Measurements from ENCODE around the gene AMDHD1. TPM values are rescaled to one million over a fixed set of nuclear protein-coding genes. Genes with fewer than 3 reads are reported as not detected.

Gene AMDHD1, protein sequence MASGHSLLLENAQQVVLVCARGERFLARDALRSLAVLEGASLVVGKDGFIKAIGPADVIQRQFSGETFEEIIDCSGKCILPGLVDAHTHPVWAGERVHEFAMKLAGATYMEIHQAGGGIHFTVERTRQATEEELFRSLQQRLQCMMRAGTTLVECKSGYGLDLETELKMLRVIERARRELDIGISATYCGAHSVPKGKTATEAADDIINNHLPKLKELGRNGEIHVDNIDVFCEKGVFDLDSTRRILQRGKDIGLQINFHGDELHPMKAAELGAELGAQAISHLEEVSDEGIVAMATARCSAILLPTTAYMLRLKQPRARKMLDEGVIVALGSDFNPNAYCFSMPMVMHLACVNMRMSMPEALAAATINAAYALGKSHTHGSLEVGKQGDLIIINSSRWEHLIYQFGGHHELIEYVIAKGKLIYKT
- total RNA-seq (2014; rRNA removed; shearing (Covaris generic)), result 15.6 and 21.6 TPM in 2 replicates
- 7.3 and 15.2 TPM in 2 replicates for polyA plus RNA-seq (2014; cell fraction: nucleus; rRNA removed)

DNA sequence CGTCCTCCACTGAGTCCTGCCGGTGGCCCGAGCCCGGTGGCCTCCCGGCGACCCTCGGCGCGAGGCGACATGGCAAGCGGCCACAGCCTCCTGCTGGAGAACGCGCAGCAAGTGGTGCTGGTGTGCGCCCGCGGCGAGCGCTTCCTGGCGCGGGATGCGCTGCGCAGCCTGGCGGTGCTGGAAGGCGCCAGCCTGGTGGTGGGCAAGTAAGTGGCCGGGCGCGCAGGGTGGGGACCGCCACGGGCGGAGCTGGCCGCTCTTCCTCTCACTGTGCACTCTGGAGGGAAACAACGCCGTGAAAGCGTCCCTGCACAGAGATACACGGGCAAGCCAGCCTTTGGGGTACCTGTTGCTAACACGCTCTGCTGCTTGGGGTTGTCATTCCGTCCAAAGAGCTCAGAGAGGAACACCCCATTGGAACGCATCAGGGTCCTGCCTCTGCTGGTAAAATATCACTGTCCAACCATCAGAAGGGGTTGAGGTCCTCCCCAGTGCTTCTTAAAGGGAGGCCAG is at the start of gene AMDHD1:
Gene AMDHD1, plus strand, starts transcription at position 2 of the 513 bp plus-strand sequence. Its CDS starts 68 bp downstream, at position 70.
- peak; percentile 54 for DNase-seq (ENCODE audit: extremely low read depth, low read depth)

DNA sequence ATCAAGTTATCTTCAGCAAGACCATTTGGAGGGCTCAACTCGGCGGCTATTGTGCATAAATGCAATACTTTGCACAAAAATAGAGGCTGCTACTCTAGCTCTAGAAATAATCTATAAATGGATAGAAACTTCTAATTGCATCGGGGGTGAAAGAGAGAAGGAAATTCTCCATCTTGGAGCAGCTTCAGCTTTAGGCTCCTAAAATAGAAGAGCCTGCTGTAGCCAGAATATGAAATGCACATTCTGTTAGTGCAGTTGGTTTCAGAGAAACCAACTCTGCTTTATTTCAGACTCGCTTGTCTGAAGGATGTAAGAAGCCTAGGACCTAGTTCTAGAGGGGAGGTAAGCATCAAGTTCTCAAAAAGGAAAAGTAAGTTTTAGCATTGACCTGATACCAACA is 46.3 kb upstream of the AMDHD1 start:
- DNase-seq (ENCODE audit: extremely low read depth, low read depth), result no peak

GRCh38 chr12:95898081-95898480 is 45.0 kb upstream of the AMDHD1 start:
- no peak for DNase-seq (ENCODE audit: extremely low read depth, low read depth)

DNA sequence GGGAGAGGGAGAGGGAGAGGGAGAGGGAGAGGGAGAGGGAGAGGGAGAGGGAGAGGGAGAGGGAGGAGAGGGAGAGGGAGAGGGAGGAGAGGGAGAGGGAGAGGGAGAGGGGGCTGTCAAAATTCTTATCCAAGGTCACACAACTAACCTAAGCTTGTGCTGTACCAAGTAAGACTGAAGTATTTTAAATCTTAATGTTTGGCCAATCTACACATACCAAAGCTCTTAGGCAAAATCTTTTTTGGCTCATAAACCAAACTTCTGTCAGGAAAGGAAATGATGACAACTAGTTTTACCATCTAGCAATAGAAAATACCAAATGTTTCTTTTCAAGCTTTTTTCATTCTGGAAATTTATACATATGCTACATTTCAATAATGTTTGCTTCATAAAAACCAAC is 34.6 kb upstream of the AMDHD1 start:
- DNase-seq (ENCODE audit: extremely low read depth, low read depth), result no peak

DNA sequence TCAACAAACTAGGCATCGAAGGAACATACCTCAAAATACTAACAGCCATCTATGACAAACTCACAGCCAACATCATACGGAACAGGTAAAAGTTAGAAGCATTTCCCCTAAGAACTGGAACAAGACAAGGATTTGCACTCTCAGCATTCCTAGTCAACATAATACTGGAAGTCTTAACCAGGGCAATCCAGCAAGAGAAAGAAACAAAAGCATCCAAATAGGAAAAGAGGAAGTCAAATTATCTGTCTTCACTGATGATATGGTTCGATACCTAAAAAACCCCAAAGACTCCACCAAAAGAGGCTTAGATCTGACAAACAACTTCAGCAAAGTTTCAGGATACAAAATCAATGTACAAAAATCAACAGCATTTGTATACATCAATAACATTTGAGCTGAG is 33.3 kb upstream of the AMDHD1 start:
- DNase-seq (ENCODE audit: extremely low read depth, low read depth), result no peak

DNA sequence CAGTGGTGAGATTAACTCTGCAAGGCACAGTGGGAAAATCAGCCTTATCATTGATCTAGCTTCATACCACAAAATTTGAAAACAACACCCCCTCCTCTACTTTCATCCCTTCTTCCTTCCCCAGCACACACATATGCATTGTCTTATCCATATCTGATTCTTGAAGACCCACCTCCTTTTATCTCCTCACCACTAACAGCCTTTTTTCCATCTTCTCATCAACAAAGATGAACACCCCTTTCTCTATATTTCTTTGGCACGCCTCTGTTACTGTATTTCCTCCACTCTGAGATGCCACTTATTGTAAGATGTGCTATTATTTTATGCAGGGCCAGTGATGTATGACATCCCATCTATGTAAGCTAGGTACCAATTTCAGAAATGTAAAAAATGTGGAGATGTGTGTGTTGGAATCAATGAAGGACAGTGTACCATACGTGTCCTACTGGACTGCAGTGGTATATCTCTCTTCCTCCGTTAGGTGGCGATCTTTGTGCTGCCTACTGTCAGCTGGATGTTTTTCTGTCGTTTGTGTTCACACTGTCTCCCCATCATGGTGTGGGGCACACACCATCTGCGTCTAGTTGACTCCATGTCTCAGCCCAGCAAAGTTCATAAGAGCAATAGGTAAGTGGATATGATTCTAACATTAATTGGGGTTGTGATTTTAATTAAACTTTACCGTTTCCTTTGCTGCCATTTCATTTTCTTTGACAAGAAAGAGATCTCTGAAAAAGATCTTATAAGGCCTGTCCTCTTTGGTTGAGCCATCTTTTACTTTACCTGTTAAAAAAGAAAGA is 24.7 kb upstream of the AMDHD1 start:
- peak; percentile 79 for DNase-seq (ENCODE audit: extremely low read depth, low read depth)

GRCh38 chr12:95919110-95919509 is 24.0 kb upstream of the AMDHD1 start:
- no peak for DNase-seq (ENCODE audit: extremely low read depth, low read depth)

DNA sequence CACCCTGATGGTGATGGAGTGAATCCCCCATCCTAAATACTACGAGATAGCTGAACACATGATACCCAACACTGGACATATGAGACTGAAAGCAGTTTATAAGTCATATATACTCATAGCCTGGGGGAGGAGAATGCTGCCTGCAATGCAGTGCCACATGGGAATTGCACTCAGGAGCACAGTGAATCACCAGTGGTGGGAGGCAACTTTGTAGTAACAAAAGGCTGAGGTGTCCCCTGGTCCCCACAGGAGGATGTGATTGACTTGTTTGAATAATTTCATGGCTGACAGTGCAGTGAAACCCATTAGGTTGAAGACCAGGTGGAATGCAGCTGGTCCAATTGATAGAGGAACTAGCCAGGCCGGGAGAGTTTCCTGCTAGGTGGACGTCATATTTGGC is 20.9 kb upstream of the AMDHD1 start:
- DNase-seq (ENCODE audit: extremely low read depth, low read depth), result no peak

DNA sequence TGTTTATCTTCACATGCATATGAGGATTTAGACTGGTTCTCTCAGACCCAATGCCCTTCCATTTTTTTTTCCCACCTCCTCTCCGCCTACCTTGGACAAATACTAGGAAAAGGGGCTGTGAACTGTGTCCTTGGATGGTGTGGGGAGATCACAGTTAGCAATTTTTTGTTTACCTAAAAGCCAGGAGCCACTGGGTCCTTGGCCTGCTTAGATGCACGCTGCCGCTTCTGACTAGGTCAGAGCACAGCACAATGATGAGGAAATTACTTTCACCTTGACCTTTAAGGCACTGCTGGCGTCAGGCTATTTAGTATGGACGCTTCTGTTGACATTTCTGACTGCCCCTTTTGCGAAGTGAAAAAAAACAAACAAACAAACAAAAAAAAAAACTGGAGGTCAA is 2.6 kb upstream of the AMDHD1 start:
- peak; percentile 86 for DNase-seq (ENCODE audit: extremely low read depth, low read depth)

DNA sequence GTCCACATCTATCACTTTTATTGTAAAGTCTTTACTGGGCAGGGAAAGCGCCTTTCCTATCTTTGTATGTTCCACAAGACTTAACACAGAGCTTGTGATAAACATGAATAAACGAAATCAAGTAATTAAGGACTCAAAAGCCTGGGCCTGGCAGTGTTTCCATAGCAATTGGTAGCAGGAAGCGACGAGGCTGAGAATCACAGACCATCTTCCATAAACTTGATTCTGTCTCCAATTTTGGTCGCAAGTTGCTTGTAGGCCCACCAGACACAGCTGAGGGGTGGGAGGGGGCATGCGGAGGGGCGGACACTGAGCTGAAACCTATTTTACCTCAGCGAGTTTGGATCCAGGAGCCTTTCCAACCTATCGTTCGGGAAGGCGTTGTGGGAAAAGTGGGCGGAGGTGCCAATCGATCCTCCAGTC is 1.0 kb upstream of the AMDHD1 start:
- peak; percentile 53 for DNase-seq (ENCODE audit: extremely low read depth, low read depth)

DNA sequence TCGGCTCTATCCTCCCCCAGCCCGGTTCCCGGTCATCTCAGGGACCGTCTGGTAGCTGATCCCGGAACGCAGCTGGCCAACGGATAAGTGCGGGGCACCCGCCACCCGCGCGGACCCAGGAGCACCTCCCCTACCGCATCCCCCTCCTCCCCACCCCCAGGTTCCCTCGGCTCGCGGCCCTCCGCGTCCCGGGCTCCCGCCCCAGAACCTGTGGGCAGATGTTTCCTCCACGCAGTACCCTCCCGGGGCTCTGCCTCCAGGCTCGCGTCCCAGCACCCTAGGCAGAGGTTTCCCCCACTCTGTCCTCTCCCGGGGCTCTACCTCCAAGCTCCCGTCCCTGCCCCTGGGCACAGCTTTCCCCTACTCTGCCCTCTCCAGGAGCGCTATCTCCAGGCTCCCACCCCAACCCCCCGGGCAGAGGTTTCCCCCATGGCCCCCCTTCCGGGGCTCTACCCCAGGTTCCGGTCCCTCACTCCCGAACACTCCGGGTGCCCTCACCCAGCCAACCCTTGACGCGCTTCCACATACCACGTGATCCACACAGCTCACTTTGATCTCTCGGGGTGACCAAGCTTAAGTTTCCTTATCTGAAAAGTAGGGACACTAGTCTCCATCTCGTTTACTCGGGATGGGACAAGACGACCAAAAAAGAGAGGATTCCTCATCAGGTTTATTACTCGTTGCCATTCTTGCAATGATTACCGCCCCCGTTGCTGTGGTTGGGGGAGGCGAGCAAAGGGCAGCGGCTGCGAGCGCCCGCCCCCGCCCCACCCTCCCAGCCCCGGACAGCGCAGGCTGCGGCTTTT is 404 bp upstream of the AMDHD1 start, which contains the start of gene CCDC38:
Gene CCDC38, minus strand, starts transcription at position 91 of the 806 bp plus-strand sequence. CDS start 6,105 bp downstream, outside the sequence.
- peak; percentile 89 for DNase-seq (ENCODE audit: extremely low read depth, low read depth)

DNA sequence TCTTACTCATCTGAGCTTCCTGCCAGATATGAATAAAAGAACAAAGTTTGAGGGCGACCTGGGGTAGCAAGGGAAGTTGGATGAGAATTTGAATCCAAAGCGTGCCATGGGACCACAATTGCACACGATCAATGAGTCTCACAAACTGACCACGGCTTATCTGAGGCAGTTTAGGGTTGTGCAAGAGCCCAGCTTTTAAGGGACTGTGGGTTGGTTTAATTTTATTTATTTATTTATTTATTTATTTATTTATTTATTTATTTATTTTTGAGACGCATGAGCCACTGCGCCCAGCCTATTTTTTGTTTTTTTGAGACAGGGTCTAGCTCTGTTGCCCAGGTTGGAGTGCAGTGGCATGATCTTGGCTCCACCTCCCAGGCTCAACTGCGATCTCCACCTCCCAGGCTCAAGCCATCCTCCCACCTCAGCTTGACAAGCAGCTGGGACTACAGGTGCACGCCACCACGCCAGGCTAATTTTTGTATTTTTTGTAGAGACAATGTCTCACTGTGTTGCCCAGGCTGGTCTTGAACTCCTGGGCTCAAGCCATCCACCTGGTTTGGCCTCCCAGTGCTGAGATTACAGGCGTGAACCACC is 1.1 kb downstream of the AMDHD1 start:
- no peak for DNase-seq (ENCODE audit: extremely low read depth, low read depth)

DNA sequence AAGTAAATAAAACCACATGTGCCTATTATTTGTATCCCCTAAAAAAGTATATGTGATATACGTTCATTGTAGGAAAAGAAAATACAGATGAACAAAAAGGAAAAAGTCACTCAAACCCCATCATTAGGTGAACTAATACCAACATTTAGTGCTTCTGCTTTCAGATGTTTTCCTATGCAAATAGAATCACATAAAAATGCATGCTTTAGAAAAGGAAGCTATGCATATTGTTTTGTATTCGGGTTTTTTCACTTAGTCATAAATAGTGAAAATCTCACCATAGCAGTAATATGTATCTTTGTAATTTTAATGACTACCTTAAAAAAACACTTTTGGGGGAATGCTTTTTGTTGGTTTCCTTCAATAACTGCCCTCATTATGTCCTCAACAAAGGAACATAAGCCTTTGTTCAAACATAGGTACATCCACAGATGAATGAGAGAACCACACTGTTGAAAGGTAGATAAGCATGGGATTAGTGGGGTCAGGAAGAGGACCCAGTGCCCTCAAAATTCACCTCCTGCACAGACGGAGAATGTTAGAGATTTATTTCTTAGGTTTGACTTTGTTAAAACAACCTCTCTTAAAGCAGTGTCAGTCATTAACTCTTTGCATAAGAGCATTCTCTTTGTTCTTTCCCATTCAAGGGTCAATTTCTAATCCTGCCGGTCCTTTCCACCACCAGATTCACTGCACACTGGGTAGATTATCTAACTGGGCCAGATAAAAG is 6.5 kb downstream of the AMDHD1 start:
- no peak for DNase-seq (ENCODE audit: extremely low read depth, low read depth)

GRCh38 chr12:95951515-95951914 is 8.4 kb downstream of the AMDHD1 start:
- no peak for DNase-seq (ENCODE audit: extremely low read depth, low read depth)

DNA sequence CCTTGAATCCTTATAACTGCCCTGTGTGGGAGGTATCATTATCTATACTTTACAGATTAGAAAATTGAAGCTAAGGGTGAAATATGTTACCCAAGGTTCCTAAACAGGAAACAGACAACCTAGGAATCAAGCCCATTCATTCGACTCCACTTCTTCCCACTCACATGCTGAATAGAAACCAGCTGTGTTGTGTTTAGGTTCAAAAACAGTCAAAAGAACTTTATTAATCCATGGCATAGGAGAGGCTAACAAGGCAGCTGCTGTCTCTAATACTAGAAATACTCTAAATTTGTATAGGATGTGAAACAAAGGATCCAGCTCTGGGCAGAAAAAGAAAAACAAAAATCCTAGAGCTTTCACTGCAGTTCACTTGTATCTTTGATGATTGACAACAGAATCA is 9.9 kb downstream of the AMDHD1 start:
- DNase-seq (ENCODE audit: extremely low read depth, low read depth), result no peak

- no peak for DNase-seq (ENCODE audit: extremely low read depth, low read depth)
These were observed 12.5 kb downstream of the AMDHD1 start for GRCh38 chr12:95955549-95956159.

- no peak for DNase-seq (ENCODE audit: extremely low read depth, low read depth)
These were observed 13.5 kb downstream of the AMDHD1 start for GRCh38 chr12:95956557-95957145.

- peak; percentile 52 for DNase-seq (ENCODE audit: extremely low read depth, low read depth)
These were observed 16.0 kb downstream of the AMDHD1 start for GRCh38 chr12:95959107-95959506.

- DNase-seq (ENCODE audit: extremely low read depth, low read depth), result no peak
These were observed 17.1 kb downstream of the AMDHD1 start for GRCh38 chr12:95960241-95960640.

Data from NCI-H460 (cell line).